ENCODE data around the gene MME.
A peak's percentile ranks its signal among the peaks of the same experiment; 100 is the strongest.

The MME gene

DNA sequence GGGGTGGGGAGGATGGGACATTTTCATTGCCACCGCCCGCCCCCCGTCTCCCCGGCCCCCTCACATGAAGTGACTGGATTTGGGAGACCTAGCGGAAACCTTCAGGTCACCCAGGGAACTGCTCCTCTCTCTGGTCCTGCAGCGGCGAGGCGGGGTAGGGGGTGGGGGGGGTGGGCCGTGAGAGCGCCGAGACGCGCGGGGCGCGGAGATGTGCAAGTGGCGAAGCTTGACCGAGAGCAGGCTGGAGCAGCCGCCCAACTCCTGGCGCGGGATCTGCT lies 712 bp upstream of the MME start:
- no peak overlapping the region for H3K27ac ChIP-seq
- peaks cover 18% of the 10 kb centered on the region; the same call in 1 of the 2 replicates for H4K20me1 ChIP-seq
- H3K9ac ChIP-seq, result no peak overlapping the region
- H3K27me3 ChIP-seq, result peaks cover 78% of the 10 kb centered on the region
- H3K36me3 ChIP-seq, result no peaks in the 10 kb centered on the region
- no peak for TF ChIP-seq Cebpa-rat (IDR thresholded peaks at IDR 0.05)
- H3K9me3 ChIP-seq, result peaks cover 30% of the 10 kb centered on the region
- peak overlapping the region; percentile 94 for H3K4me2 ChIP-seq
- H3K4me1 ChIP-seq, result peaks cover 12% of the 10 kb centered on the region
- peak overlapping the region; percentile 65 for H3K4me3 ChIP-seq

DNA sequence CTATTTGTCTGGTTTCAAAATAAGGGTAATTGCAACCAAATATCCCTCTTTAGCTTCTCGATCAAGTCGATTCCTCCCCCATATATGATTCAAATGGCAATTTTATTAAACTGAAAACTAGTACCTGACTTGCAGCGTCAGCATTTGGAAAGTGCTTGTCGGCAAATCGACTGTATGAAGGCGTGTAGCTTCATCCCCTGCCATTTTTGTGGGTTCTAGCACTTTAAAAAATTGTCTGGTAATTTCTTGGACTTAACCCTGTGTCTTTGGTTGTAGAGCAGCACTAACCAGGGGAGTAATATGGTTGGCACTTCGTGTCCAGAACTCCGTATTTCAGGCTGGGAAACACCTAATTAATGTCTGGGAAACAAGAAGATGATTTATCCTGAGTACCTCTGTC lies 573 bp downstream of the MME start:
- Histone ChIP-seq H3K9ac (no peak overlapping the region), H3K27ac (no peak overlapping the region), H3K9me3 (peaks cover 26% of the 10 kb centered on the region), H4K20me1 (peaks cover 18% of the 10 kb centered on the region; the same call in 1 of the 2 replicates), H3K27me3 (peaks cover 78% of the 10 kb centered on the region), H3K4me1 (peaks cover 12% of the 10 kb centered on the region), H3K36me3 (no peaks in the 10 kb centered on the region), H3K4me2 (peak overlapping the region; percentile 94), H3K4me3 (no peak overlapping the region)
- no peak for TF ChIP-seq Cebpa-rat (IDR thresholded peaks at IDR 0.05)

- Histone ChIP-seq H3K4me2 (no peak overlapping the region), H3K36me3 (no peaks in the 10 kb centered on the region), H3K4me3 (no peak overlapping the region), H3K27me3 (peaks cover 58% of the 10 kb centered on the region), H3K9ac (no peak overlapping the region), H3K4me1 (peaks cover 12% of the 10 kb centered on the region), H3K27ac (no peak overlapping the region), H3K9me3 (no peaks in the 10 kb centered on the region; the same call in 1 of the 2 replicates), H4K20me1 (peaks cover 18% of the 10 kb centered on the region; the same call in 1 of the 2 replicates)
- no peak for TF ChIP-seq Cebpa-rat (IDR thresholded peaks at IDR 0.05)
Observed at GRCh38 chr3:155083313-155083905, 3.3 kb downstream of the MME start.

DNA sequence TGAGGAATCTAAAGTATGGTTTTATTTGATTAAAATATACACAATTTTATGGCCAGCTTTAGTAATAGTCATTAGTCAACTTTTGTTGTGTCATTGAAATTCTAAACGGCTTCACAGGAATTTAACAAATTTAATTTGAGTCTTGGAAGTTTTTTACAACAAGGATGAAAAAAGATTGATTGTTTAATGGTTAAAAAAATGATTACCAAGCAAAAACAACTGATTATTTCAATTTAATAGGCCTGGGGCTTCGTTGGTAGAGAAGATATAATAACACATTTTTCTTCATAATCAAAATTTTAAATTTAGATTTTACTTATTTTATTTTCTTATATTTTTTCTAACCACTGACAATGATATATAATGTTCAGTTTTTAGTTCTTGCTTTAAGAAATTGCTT lies 4.4 kb downstream of the MME start:
- H3K36me3 ChIP-seq, result no peaks in the 10 kb centered on the region
- H3K27ac ChIP-seq, result no peak overlapping the region
- no peaks in the 10 kb centered on the region for H3K9me3 ChIP-seq
- peaks cover 12% of the 10 kb centered on the region for H3K4me1 ChIP-seq
- H3K4me2 ChIP-seq, result no peak overlapping the region
- H3K9ac ChIP-seq, result no peak overlapping the region
- TF ChIP-seq Cebpa-rat (IDR thresholded peaks at IDR 0.05), result no peak
- H3K4me3 ChIP-seq, result no peak overlapping the region
- H4K20me1 ChIP-seq, result peaks cover 17% of the 10 kb centered on the region; the same call in 1 of the 2 replicates
- H3K27me3 ChIP-seq, result peaks cover 47% of the 10 kb centered on the region

GRCh38 chr3:155086051-155086450 lies 5.9 kb downstream of the MME start:
- Histone ChIP-seq H3K4me1 (peaks cover 6% of the 10 kb centered on the region), H4K20me1 (peaks cover 2% of the 10 kb centered on the region; the same call in 1 of the 2 replicates), H3K27me3 (peaks cover 32% of the 10 kb centered on the region), H3K27ac (no peak overlapping the region), H3K4me3 (no peak overlapping the region), H3K36me3 (no peaks in the 10 kb centered on the region), H3K9me3 (no peaks in the 10 kb centered on the region), H3K9ac (no peak overlapping the region), H3K4me2 (no peak overlapping the region)
- no peak for TF ChIP-seq Cebpa-rat (IDR thresholded peaks at IDR 0.05)

DNA sequence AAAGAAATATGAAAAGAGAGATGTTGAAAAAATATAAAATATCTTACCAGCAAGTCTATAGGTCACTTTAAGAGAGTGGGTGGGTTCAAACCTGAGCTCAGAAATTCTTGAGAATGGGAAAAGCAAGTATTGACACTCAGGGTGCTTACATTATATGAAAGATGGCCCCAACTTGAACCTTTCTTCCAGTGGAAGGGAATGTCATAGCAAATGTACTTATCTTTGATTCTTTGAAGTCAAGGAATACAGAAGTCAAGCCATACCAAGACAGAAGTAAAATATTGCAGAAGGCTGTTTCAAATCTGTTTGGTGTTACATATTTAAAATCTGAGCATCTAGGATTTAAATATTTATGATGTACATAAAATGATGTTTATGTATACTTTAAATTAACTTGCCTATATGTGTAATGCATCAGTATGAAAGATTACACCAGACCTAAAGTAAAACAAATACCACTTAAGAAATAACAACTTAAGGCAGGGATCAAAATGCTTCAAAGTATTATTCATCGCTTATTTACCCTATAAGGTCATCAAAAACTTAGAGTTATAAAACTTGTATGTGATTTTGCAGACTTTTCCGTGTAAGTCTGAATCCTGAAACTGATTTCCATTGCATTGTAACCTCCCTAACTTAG lies 8.7 kb downstream of the MME start:
- no peak overlapping the region for H3K27ac ChIP-seq
- TF ChIP-seq Cebpa-rat (IDR thresholded peaks at IDR 0.05), result no peak
- no peak overlapping the region for H3K4me2 ChIP-seq

GRCh38 chr3:155089495-155089894 lies 9.4 kb downstream of the MME start:
- Histone ChIP-seq H4K20me1 (no peaks in the 10 kb centered on the region), H3K27ac (no peak overlapping the region), H3K27me3 (no peaks in the 10 kb centered on the region), H3K9me3 (no peaks in the 10 kb centered on the region), H3K36me3 (no peaks in the 10 kb centered on the region), H3K4me1 (peaks cover 25% of the 10 kb centered on the region), H3K4me3 (no peak overlapping the region), H3K9ac (no peak overlapping the region), H3K4me2 (no peak overlapping the region)
- no peak for TF ChIP-seq Cebpa-rat (IDR thresholded peaks at IDR 0.05)

More for the DNA sequence above, 8.7 kb downstream of the MME start:
- Histone ChIP-seq H4K20me1 (no peaks in the 10 kb centered on the region), H3K4me3 (no peak overlapping the region), H3K9me3 (no peaks in the 10 kb centered on the region), H3K27me3 (peaks cover 4% of the 10 kb centered on the region; the same call in 1 of the 2 replicates), H3K4me1 (peaks cover 18% of the 10 kb centered on the region), H3K9ac (no peak overlapping the region), H3K36me3 (no peaks in the 10 kb centered on the region)

GRCh38 chr3:155093261-155093660 lies 13.1 kb downstream of the MME start:
- no peak overlapping the region for H3K4me3 ChIP-seq
- no peak for TF ChIP-seq Cebpa-rat (IDR thresholded peaks at IDR 0.05)
- no peaks in the 10 kb centered on the region for H4K20me1 ChIP-seq
- no peaks in the 10 kb centered on the region for H3K27me3 ChIP-seq
- peaks cover 36% of the 10 kb centered on the region for H3K4me1 ChIP-seq
- H3K9ac ChIP-seq, result no peak overlapping the region
- no peak overlapping the region for H3K27ac ChIP-seq
- peaks cover 16% of the 10 kb centered on the region for H3K9me3 ChIP-seq
- peak overlapping the region; percentile 48 for H3K4me2 ChIP-seq
- H3K36me3 ChIP-seq, result no peaks in the 10 kb centered on the region

GRCh38 chr3:155096303-155097008 lies 16.3 kb downstream of the MME start:
- H3K4me1 ChIP-seq, result peaks cover 33% of the 10 kb centered on the region
- peaks cover 35% of the 10 kb centered on the region for H3K9me3 ChIP-seq
- no peak overlapping the region for H3K4me2 ChIP-seq
- no peaks in the 10 kb centered on the region for H4K20me1 ChIP-seq
- no peaks in the 10 kb centered on the region for H3K27me3 ChIP-seq
- H3K4me3 ChIP-seq, result no peak overlapping the region
- no peak overlapping the region for H3K9ac ChIP-seq
- no peak overlapping the region for H3K27ac ChIP-seq
- no peaks in the 10 kb centered on the region for H3K36me3 ChIP-seq
- TF ChIP-seq Cebpa-rat (IDR thresholded peaks at IDR 0.05), result no peak

- TF ChIP-seq Cebpa-rat (IDR thresholded peaks at IDR 0.05), result no peak
- Histone ChIP-seq H3K9ac (no peak overlapping the region), H3K4me3 (no peak overlapping the region), H3K27ac (no peak overlapping the region), H3K4me2 (no peak overlapping the region), H3K36me3 (no peaks in the 10 kb centered on the region), H4K20me1 (no peaks in the 10 kb centered on the region), H3K4me1 (peaks cover 37% of the 10 kb centered on the region), H3K27me3 (no peaks in the 10 kb centered on the region), H3K9me3 (peaks cover 36% of the 10 kb centered on the region)
Observed at GRCh38 chr3:155097009-155097349, 16.9 kb downstream of the MME start.

Measured in BLaER1 (cell line).